OCI-LY3 (cell line): Measurements from ENCODE around the gene OR10A3.
"Not testable (repeated sequence)": the region's sequence is repeated elsewhere in the genome, so short reads cannot be mapped to it uniquely, and the experiment has no call there.

Source experiments
- EZH2phosphoT487 ChIP-seq: fragments of 200-600 bp; shearing (Covaris generic); IDR thresholded peaks from 2 replicates; pipeline ENCODE4 v1.6.1; 2018; ENCODE audit warnings: antibody characterized with exemption, mixed run types, low read depth
- TF ChIP-seq, protein P1 (sequence below): fragments of 200-600, 300-600 bp; sonication (generic); IDR thresholded peaks from 2 replicates; pipeline ENCODE4 v1.5.1; 2014; ENCODE audit warnings: antibody characterized with exemption, low read length, low read depth

DNA sequence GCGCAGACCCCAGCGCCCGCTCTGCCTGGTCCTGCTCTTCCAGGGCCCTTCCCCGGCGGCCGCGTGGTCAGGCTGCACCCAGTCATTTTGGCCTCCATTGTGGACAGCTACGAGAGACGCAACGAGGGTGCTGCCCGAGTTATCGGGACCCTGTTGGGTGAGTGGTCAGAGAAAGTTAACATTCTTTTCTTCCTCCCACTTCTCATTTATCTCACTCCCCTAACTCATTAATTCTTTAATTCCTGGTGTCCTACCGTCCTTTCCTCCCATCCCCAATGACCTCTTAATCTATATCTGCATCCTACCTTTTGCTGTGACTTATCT is 46.0 kb upstream of the OR10A3 start:
- TF ChIP-seq, protein P1, sequence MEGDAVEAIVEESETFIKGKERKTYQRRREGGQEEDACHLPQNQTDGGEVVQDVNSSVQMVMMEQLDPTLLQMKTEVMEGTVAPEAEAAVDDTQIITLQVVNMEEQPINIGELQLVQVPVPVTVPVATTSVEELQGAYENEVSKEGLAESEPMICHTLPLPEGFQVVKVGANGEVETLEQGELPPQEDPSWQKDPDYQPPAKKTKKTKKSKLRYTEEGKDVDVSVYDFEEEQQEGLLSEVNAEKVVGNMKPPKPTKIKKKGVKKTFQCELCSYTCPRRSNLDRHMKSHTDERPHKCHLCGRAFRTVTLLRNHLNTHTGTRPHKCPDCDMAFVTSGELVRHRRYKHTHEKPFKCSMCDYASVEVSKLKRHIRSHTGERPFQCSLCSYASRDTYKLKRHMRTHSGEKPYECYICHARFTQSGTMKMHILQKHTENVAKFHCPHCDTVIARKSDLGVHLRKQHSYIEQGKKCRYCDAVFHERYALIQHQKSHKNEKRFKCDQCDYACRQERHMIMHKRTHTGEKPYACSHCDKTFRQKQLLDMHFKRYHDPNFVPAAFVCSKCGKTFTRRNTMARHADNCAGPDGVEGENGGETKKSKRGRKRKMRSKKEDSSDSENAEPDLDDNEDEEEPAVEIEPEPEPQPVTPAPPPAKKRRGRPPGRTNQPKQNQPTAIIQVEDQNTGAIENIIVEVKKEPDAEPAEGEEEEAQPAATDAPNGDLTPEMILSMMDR: not testable (repeated sequence)
- TF ChIP-seq EZH2phosphoT487: not testable (repeated sequence)
